SK-N-MC (cell line): ENCODE measurements around the gene EXOSC3.

Experiments
- EZH2 ChIP-seq: fragments of 200-600 bp; sonication (generic); IDR thresholded peaks from one replicate; pipeline ENCODE4 v1.6.1; 2017; ENCODE audit warnings: antibody characterized with exemption
- POLR2AphosphoS5 ChIP-seq: IDR thresholded peaks from 2 replicates; pipeline ENCODE4 v1.6.1; 2012; ENCODE audit warnings: mild to moderate bottlenecking, low read depth, low read length, borderline replicate concordance

DNA sequence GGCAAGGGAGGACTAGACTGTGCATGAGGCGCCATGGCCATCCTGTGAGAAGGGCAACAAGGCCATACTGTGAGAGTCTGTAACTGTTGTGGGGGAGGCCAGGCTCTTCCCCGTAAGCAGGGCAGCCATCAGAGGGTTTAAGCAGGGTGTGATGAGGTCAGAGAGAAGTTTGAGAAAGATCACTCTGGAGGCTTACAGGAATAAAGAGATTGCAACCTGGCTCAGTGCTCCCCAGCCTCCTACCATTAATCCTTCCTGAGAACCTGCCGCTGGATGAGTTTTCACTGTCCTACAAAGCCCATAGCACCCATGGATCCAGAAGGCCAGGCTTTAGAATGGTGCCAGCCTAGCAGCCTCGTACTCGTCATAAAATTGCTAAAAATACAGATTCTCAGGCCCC, 45.6 kb downstream of the EXOSC3 start:
- TF ChIP-seq POLR2AphosphoS5 = no peak
- no peak for TF ChIP-seq EZH2
